Hematopoietic multipotent progenitor cell (in vitro differentiated cells): ENCODE measurements around the gene ZBTB8OS. TPM values are rescaled to one million over a fixed set of nuclear protein-coding genes. Genes with fewer than 3 reads are reported as not detected.
"Not testable (repeated sequence)": the region's sequence is repeated elsewhere in the genome, so short reads cannot be mapped to it uniquely, and the experiment has no call there.

Source experiments
- DNase-seq, 3 donors: peaks; one replicate each; pipeline ENCODE4 v3.0.0-alpha.2; 2011 to 2015; ENCODE audit warnings: low read depth in 2 of 3, low spot score in 2 of 3
- total RNA-seq: library from RNA; depleted of rRNA; stranded (reverse); fragments of >200 nt; gene quantifications from one replicate; pipeline ENCODE4 v1.2.3, GENCODE V29; 2012

ZBTB8OS gene
- 6.2 TPM for total RNA-seq

DNA sequence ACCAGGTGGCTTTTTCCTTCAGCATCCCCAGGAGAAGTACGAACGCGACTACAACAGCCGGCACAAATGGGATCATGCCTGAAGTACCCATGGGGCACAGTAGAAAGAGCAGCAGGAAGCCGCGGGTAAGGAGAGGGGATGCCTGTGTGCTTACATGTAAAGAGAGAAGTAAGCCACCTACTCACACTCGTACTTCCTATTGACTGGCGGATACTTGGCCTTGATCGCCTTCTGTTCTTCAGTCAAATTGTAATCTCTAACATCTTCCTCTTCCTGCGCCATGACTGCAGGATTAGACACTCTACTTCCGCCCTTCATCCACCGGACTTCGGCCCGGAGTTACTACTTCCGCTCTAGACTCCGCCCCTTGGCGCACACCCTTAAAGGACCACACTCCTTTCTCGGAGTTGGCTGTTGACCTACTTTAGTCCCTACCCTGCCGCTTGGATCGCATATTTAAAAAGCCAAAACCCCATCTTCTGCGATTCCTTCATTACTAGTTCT lies at the start of gene ZBTB8OS:
ZBTB8OS (minus strand) TSS at position 303 of the 504 bp plus-strand sequence; CDS start at position 282, 21 bp downstream.
- DNase-seq = peak; percentile 77 to 99 (median 95)

DNA sequence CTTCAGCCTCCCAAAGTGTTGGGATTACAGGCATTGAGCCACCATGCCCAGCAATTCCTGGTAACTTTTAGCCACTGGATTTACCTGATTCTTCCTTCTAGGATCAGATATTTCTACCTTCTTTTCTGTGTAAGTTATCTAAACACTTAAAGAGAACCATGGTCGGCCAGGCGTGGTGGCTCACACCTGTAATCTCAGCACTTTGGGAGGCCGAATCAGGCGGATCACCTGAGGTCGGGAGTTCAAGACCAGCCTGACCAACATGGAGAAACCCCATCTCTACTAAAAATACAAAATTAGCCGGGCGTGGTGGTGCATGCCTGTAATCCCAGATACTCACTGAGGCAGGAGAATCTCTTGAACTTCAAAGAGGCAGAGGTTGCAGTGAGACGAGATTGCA lies 46.6 kb upstream of the ZBTB8OS start:
- DNase-seq = not testable (repeated sequence)

GRCh38 chr1:32696041-32696440 lies 45.7 kb upstream of the ZBTB8OS start:
- DNase-seq = no peak

- peak in 1 of 3 donors; percentile 15 for DNase-seq
These were observed 45.0 kb upstream of the ZBTB8OS start for GRCh38 chr1:32695098-32695904.

- no peak for DNase-seq
These were observed 43.3 kb upstream of the ZBTB8OS start for GRCh38 chr1:32693455-32694174.

GRCh38 chr1:32686387-32686786 lies 36.0 kb upstream of the ZBTB8OS start:
- no peak for DNase-seq

DNA sequence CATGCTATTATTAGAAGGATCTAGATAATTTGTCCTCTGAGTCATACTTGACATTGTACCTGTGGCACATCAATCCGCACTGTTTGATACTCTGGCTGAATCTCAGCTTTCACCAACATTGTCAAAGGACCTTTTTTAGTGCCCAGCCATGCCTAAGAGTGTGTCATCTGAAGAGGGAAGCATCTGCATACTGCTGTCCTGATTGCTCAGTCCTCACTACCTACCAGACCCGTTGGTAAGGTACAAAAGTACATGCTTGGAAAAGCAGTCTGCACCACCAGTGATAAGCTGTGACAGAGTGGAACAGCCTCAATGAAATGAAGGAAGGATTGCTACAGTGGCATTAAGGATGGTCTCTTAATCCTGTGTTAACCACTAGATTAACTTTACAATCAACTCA lies 35.1 kb upstream of the ZBTB8OS start:
- no peak for DNase-seq

DNA sequence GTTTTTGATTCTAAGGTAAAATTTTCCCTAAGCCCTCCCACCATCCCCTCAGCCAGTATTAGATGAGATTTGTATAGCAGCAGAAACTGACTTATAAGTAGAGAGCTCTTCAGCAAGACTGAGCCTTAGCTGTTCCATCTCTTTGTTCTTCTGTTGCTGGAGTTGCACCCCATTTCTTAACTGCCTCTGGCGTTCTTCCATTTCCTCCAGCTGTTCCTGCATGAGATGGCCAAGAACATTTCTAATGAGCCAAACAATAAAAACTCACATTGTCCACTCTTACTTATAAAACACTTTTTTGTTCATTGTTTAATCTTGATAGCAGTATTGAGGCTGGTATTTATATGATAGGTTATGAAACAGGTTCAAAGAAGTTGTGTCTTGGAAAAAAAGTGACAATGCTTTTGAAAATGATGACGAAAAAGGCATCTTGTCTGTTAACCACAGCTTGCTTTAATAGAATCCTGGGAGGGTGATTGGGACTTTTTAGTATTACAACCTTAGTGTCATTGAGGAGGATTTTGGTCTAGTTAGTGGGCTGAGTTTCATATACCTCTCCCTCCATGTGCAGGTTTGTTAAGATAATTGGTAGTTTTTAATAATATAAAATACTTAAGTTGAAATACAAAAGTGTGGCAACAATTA lies 33.9 kb upstream of the ZBTB8OS start:
- DNase-seq = no peak

GRCh38 chr1:32683397-32683796 lies 33.0 kb upstream of the ZBTB8OS start:
- DNase-seq = no peak

DNA sequence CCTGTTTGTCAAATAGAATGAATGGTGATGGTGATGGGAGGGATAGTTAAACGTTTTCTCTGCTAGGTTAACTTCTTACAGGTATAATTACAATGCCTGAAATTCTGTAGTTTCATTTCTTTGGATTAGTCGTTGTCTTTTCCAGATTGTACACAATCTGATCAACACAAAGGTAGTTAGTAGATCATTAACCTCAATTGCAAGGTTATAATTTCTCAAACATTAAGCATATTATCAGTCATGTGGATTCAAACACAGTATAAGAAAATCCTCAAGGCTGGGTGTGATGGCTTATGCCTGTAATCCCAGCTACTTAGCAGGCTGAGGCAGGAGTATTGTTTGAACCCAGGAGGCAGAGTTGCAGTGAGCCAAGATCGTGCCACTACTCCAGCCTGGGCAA lies 31.6 kb upstream of the ZBTB8OS start:
- DNase-seq = no peak

DNA sequence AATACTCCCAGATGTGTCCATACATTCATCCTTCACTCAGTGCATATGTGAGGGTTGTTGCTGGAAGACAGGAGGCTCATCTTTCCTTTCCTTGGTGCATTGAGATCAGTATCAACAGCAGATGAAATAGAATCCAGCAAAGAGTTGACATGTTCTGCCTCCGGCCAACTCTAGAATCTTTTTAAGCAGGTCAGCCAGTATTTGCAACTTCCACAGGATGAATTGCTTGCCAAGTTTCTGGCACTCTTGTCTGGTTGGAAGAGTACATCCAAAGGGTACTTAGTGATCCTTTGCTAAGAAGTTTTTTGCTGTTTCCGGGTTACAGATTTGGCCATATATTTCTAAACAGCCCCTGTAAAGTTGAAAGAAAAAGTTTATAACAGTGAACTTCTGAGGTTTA lies 31.2 kb upstream of the ZBTB8OS start:
- no peak for DNase-seq

GRCh38 chr1:32680642-32681041 lies 30.3 kb upstream of the ZBTB8OS start:
- no peak for DNase-seq

- DNase-seq = peak in 1 of 3 donors; percentile 75
These were observed 29.6 kb upstream of the ZBTB8OS start for GRCh38 chr1:32679993-32680392.

DNA sequence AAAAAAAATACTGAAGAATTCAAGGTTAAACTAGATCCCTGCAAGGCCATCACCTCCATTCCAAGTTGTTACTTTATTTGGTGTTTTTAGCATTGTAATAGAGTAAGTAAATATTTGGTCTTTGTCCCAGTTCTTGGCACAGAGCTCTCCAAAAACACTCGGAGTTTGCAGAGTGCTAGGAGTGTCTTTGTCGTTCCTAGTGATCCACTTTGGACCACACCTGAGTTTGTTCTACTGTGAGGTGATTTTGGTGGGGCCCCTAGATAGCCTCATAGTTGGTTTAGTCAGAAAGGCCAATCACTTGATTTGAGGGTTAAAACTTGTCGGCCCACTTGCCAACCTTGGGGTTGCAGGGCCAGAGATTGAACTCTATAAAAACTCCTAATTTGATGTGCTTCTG lies 26.6 kb upstream of the ZBTB8OS start:
- DNase-seq = no peak

DNA sequence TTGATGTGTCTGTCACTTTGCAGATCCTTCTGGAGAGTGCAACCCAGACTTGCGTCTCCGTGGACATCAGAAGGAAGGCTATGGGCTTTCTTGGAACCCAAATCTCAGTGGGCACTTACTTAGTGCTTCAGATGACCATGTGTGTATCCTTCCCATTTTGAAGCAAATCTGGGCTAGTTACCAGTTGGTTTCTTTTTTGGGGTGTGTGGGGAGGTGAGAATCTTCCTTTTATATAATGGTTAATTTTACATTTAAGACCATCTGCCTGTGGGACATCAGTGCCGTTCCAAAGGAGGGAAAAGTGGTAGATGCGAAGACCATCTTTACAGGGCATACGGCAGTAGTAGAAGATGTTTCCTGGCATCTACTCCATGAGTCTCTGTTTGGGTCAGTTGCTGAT lies 18.4 kb upstream of the ZBTB8OS start:
- not testable (repeated sequence) for DNase-seq

- DNase-seq = no peak
These were observed 16.7 kb upstream of the ZBTB8OS start for GRCh38 chr1:32666901-32667566.

DNA sequence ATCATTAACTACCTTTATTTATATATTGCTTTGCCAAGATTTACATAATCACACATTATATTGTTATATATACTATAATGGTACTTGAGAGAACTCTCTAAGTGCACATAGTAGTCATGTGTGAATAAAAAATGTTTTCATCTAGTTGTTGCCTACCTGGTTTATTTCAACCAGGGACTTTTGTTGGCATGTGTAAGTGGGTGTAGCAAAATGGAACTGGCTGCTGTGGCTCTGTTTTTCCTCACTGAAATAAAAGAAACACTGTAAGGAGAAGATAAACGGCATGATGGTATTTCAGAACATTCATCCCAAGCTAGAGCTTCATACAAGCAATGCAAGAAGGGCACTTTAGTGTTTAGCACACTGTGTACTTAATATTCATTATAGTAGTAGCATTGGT lies 15.6 kb upstream of the ZBTB8OS start:
- no peak for DNase-seq

DNA sequence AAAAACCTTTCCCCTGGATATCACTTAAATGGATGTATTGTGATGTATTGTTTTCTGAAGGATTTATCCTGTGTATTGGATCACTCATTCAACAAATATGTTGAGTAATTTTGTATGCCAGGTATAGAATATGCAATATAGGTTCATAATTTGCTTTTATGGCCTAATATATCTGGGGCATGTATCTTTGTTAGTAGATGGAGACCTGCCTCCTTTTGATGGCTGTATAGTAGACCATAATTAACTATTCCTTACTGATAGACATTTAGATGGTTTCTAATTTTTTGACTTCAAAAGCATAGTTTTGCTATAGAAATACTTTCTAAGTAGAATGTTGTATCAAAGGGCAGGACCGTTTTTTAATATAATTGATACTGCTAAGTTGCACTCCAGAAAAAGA lies 9.2 kb upstream of the ZBTB8OS start:
- DNase-seq = no peak

GRCh38 chr1:32652244-32652962 lies 2.1 kb upstream of the ZBTB8OS start:
- DNase-seq = no peak

DNA sequence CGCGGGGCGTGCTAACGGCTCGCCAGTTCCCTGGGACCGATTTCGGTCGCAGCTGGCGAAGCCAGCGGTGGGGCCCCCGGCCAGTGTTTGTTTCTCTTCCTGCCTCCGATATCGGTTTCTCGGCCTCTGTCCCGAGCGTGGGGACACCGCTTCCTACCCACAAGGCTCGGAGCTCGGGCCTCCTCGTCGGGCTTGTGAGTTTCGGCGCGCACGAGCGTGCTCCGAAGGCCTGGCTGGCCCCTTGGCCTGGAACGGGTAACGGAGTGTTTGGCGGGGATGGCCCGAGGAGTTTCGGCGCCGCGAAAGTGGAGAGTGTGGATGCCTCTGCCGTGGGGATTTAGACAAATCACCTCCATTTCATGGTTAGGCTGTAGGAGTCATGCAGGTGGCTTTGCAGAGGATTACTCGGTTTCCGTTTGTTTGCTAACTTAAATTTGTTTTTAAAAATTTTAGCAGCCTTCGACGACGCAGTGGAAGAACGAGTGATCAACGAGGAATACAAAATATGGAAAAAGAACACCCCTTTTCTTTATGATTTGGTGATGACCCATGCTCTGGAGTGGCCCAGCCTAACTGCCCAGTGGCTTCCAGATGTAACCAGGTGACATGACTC lies 1.2 kb upstream of the ZBTB8OS start:
- DNase-seq = no peak
